Glomerular endothelial cell (primary cell): Measurements from ENCODE around the gene PAH. TPM values are rescaled to one million over a fixed set of nuclear protein-coding genes. Genes with fewer than 3 reads are reported as not detected.

Experiments used
- DNase-seq: peaks from one replicate; pipeline ENCODE4 v3.0.0-alpha.2; 2011; ENCODE audit warnings: low read depth, low spot score; ENCODE audit errors: extremely low read depth
- total RNA-seq: library from RNA; depleted of rRNA; stranded (reverse); fragments of >200 nt; gene quantifications from 2 replicates; pipeline ENCODE4 v1.2.3, GENCODE V29; 2015

Gene PAH
- total RNA-seq, 1 donor from 2014 or later: not detected

DNA sequence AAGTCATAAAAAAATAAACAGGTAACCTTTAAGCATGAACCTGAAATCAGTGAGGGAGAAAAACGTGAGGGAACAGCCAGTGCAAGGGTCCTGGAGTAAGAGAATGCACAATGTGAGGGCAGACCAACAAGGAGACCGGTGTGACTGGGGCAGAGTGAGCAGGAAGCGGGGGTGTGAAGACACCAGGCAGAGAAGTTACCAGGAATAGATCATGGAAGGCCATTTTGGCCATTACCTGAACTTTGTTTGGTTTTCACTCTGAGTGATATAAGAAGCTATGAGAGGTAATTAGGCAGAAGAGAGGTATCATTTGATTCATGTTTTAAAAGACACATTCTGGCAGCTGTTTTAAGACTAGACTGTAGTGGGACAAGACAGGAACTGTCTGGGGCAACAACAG is 15.0 kb downstream of the PAH start:
- DNase-seq: no peak

DNA sequence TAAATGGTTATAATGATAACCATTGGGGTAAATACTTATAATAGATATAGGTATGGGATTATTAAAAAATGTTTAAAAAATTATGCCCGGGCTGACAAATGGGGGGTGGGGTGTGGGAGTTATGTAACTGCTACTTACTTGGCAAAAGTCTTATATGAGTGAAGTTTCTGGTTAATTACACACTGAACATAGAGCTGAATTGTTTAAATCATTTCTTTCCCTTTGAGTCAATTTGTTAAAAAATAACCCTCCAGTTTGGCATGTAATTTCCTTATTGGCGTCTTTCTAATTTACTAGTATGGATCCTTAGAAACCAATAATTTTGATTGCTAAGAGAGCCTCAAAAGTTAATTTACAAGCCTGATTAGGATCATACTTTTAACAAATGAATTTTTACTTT is 16.7 kb downstream of the PAH start:
- no peak for DNase-seq

DNA sequence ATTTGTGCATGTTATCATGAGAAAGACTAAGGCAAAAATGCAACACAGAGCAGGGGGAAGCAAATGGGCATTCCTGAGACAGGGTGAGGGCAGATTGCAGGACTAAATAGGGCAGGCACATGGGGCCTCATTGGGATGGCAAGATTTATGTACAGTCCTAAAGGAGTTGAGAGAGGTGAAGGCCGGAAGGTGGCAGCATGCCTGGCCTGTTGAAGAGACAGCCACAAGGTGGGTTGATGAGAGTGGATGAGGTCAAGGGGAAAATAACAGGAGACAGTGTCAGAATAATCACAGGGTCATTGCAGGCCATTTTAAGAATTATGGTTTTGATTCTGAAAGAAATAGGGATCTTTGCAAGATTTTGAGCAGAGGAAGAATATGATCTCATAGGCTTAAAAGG is 21.0 kb downstream of the PAH start:
- DNase-seq: no peak

DNA sequence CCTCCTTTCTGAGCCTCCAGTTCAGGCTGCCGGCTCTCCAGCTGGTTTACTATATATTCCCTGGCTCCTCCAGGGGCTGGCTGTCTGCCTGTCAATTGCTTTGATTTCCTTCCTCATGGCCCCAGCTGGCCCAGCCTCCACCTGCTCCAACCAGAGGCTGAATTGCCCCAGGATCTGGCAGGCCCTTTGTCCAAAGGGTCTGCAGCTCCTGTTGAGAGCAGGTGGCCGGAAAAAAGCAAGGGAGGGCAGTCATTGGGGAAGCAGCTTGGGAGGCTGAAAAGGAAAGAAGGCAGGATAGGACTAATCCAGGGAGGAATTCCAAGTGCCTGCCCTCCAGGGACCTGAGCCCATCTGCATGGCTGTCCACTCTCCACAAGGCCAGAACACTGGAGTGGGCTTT is 25.3 kb downstream of the PAH start:
- no peak for DNase-seq

DNA sequence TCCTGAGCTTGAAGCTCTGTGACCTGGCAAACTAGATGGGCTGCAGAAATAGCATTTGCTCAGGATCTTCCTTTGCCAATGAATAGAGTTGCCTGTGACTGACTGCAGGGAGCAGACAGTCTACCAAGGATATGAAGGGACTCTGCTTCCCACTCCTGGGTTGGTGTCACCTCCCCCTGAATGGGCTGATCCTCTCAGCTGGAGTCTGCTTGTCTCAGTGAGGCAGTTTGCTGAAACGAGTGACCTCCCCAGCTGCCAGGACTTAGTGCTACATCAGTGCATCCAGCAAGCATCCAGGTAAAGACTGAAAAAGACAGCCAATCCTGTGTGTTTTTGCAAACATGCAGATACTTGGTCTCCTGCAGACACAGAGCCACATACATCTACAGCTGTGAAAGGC is 28.5 kb downstream of the PAH start:
- DNase-seq: no peak

DNA sequence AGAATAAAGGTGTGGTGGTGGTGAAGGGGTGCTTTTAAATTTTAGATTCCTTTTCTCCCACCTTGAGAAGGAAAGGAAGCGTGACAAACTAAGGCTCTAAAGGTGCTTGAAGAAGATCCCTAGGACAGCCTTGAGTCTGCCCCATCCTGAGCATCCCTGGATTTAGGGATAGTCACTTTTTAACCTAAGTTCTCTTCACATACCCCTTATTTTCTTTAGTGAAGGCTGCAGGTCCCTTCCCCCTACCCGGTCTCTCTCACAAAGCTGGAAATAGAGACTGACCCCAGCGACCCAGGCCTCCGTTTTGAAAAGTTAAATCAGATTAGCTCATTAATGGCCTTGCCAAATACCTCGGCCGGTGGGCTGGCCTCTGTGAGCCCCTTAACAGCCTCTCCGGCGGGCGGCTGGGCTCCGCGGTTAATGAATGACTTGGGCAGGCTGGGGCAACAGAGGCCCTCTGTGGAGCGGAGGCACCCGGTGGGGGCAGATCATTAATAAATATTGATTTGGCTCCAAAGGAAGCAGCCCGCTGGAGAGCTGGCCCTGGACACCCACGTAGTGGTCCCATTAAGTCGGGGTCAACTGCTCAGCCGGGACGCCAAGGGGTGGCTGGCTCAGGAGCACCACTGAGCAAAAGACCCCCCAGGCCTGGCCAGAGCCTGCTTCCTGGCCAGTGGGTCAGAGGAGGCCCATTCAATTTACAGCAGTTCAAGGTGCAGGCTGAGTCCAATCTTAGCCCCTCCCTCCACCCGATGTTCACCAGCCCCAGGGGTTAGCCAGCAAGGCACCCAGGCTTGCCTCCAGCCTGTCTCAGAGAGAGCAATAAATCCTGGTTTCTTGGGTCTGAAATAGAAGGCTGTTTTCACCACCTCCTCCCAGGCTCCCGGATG is 31.8 kb downstream of the PAH start:
- no peak for DNase-seq

DNA sequence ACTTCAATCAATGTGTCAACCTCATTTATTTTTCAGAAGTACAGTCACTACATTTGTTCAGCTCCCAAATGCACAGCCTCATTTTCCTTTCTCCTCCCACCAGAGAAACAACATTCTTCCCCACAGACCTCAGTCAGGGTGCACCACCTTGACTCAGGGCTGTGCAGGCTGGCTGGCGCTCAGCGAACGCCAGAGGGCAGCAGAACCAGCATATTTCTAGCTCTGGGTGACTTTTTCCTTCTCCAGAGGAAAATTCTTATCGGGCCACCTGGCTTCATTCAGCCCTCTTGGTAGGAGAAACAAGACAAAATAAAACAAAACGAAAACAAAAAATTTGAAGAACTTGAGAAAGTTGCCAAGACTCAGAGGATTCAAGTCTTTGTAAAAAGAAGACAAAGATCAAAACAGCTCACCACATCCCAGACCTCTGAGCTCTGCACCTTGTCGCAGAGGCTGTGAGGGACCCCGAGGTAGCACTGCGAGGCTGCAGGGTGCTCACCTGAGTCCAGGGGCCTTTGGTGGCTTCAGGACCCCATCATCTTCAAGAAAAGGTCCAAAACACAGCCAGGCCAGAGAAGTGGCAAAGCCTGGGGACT is 33.7 kb downstream of the PAH start:
- DNase-seq: no peak

DNA sequence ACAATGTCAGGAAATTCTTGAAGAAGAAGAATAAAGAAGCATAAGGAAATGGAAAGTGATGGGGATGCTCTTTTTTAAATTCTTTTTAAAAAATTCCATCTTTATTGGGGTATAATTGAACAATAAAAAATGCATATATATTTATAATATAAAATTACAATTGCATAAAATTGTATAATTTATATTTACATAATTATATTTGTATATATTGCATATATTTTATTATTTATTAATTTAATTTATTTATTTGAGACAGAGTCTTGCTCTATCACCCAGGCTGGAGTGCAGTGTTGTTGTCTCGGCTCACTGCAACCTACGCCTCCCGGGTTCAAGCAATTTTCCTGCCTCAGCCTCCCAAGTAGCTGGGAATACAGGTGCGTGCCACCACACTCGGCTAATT is 36.3 kb downstream of the PAH start:
- no peak for DNase-seq

DNA sequence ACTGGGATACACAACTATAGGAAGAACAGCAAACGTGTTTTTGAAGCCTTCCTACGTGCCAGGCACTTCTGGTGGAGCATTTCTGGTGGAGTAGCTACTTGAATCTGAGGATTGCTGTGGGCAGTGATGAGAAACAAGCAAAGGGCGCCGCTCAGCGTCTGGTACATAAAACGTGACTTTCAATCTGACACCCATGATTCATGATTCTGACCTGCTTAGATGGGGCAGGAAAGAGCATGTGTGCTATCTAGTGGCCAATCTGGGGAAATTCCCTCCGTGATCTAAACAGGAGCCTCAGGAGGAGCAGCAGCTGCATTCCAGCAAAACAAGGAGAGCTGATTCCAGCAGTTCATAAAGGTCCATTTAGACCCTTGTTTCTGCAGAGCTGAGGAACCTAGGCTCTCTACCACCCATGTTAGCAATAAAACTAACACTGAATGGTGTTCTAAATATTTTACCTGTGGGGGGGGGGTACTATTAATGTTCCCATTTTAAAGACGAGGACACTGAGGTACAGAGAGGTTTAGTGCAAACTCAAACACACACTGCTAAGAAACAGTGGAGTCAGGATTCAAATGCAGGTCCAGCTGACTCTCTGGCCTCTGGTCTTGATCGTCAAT is 37.8 kb downstream of the PAH start:
- no peak for DNase-seq

DNA sequence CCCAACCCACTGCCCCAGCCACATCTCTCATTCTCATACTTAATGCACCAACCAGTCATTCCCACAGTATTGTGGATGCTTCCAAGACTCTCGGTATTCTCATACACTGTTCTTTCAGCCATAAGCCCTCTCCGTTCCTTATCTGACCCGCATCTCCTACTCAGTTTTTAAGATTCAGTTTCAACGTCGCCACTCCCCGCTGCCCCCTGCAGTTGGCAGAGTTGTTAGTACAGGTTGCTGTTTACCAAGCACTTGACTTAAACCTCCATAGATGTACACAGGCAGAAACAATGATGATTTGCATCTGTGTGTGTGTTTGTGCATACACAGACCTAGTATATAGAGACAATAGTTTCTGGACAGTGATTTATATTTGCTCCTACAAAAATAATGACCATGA is 40.2 kb downstream of the PAH start:
- DNase-seq: no peak

DNA sequence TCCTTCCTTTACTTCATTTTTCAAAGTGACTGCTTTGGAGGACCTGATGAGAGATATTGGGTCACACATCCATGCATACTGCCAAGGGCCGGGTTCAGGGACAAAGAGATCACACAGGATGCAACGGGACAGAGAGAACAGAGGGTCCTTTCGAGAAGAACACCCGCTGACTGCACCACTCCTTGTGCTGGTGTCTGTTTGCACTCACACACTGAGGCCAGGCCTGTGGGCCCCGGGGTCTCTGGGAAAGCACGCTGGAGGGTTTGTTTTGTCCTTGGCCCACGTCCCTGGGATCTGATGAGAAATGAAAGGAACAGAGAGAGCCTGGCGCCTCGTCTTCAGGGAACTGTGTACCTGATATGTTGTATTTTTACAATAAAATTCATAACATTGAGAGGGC is 42.2 kb downstream of the PAH start:
- DNase-seq: no peak

DNA sequence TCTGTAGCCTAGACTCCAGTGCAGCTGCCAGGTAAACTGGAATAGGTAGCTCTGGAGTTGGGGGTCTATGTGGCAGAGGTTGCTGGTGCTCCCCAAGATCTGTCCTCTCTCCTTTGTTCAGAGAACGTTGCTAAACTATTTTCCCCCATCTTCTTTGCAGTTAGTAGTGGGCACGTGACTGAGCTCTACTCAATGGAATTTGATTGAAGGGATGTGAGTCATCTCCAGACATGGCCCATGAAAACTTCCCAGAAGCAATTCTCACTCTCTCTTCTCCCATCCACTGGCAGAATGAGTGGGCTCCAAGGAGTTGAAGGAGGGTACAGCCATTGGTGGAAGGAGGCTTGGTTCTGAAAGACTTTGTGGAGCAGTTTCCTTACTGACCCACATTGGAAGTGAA is 44.0 kb downstream of the PAH start:
- DNase-seq: no peak

DNA sequence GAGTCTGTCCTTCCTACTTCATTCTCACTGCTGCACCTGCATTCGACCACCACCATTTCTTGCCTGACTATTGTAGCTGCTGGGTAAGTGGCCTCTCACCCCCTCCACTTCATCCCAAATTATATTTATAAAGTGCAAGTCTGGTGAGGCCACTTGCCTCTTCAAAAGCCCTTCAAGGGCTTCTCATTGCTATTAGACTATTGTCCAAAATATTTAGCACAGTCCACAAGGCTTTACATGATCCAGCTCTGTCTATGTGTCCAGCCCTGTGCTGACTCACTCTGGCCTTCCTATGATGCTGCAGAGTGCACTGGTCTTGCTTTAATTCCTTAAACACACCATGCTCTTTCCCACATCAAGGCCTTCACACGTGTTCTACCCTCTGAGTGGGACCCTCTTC is 46.0 kb downstream of the PAH start:
- no peak for DNase-seq

DNA sequence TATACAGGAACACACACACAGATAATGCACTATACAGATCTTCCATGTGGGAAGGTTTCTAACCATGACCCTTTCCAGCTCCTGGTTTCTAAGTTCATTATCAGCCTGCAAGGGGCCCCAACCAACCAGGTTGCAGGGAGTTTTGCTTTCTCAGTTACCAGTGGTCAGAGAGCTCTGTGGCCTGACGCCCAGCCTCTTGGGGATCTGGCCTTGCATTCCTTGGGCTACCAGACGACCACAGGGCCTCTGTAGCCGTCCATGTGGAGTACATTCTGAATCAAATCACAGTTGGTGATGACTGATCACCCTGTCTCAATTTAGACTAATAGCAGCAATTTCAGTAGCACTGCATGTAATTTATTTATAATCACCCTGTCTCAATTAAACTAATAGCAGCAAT is 47.5 kb downstream of the PAH start:
- no peak for DNase-seq

DNA sequence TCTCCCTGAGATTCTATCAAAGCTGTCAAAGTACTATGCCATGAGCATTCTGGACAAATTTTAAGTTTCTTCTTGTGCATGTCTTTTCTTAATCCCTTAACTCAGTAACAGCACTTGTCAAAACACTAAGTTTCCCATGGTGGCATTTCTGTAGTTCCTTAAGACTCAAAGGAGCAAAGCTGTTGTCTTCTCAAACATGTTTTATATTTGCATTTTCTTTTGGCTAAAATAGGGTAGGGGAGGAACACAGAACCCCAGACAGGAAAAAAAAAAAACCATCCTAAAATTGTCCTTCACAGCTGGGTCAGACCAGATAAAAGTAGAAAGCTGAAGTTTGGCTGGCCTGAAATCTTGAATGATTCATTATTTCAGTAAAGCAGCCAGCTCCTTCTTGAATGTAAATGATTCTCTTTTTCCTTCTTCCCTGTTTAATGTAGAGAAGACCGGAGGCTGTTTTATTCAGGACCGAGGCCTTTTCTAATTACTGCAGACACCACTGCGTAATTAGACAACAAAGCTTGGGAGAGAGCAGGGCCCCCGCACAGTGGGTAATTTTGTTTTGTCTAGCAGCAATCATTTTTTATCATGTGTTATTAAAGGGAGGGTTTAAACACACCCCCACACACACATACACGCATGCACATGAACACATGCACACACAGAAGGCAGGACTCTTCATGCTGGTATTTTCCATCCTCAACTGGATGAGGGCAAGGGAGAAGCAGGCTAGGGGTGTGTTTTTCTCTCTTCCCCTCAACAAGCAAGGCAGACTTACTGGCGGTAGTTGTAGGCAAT is 51.0 kb downstream of the PAH start:
- no peak for DNase-seq

DNA sequence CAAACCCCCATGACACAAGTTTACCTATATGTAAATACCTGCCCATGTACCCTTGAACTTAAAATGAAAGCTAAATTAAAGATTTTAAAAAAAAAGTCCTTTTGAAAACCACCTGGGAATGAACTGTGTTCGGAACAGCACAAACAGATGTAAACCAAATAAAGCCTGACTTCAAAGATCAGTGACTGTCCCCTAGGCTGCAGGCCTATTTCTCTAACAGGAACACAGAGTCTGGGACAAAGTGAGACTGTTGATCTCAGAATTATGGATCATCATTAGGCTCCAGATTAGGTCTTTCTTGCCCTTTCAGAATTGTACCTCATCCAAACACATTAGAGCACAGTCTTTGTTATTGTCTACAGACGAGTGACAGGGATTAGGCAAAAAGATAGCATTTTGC is 54.6 kb downstream of the PAH start:
- no peak for DNase-seq

DNA sequence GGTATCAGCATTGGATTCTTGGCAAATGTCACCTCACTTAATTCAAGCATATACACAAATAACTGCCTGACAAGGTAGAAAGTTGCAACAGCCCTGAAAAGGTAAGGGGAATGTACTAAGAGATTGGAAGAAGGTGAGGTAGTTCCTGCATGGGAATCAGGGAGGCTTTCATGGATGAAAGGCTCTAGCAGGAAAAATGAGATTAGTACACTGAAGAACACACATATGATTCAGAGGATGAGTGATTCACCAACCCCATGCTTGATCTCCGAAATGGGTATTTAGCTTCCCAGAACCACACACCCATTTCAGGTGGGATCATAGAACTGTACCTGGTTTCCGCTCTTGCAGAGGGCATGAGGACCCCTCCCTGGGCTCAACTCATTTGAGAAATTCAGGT is 65.8 kb downstream of the PAH start:
- DNase-seq: no peak

DNA sequence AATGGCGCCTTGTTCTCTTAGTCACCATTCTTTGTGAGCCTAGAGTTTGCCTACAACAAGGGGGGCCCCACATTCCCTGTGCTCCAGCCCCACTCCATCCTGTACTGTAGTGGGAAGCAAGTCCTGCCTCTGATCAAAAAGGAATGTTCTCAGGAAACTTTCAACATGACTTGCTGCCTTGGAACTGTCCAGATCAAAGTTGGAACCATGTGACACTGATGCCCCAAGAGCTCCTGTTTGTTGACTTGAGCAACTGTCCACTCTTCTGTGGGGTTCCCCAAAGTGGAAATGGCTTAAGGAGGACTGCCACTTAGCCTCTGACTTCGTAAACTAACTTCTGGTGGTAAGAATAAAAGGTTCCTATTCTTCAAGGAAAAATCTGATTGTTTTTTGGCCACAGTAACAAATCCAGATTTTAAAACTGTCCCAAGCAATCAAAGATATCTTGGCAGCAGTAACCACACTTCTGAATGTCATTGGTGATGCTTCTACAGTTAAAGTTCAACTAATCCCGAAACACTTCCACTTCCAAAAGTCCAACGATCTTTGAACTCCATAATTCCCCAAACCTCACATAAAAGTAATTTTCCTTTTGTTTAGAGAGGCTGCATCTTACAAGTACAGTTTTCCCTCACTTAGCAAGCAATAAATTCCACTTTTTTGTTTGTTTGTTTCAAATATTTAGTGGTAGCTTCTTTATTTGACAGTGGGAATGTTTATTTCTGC is 67.2 kb downstream of the PAH start:
- no peak for DNase-seq

DNA sequence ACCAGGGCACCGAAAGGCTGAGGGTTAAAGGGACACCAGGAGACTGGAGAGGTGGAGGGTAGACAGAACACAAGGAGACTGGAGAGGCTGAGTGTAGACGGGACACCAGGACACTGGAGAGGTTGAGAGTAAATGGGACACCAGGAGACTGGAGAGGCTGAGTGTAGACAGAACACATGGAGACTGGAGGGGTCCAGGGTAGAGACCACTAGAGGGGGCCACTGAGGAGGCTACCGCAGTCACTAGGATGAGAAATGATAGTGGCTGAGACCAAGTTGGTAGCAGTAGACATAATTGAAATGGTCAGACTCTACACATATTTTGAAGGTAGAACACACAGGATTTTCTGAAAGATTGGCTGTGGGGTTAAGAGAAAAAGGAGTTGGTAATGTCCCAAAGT is 68.2 kb downstream of the PAH start:
- DNase-seq: no peak

DNA sequence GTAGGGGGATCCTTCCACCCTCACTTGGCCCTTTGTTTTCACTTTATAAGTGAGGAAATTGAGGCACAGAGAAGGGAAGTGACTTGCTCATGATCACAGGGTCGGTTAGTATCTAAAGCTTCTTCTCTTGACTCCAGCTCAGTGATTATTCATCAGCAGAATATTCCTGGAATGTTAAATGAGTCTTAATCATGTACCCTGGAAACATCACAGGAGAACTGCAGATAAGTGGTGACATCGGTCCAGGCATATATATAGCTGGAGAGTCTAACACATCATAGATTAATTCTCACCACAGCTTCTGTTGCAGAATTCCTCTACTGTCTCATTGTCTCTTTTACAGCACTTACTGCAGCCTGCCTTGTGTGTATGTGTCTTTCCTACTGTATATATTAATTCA is 69.9 kb downstream of the PAH start:
- no peak for DNase-seq
